Measurements from ENCODE around the gene PIGC.

The PIGC gene

GRCh38 chr1:172391976-172392375, 51.9 kb downstream of the PIGC start:
- no peak for DNase-seq (ENCODE audit: extremely low read depth, insufficient read length)
- no peaks in the 10 kb centered on the region for H3K27me3 ChIP-seq (replicated peaks; ENCODE audit: control insufficient read depth, insufficient read depth, low read length)
- H3K36me3 ChIP-seq (ENCODE audit: control insufficient read depth, insufficient read depth, low read length) = no peaks in the 10 kb centered on the region
- TF ChIP-seq CTCF (IDR thresholded peaks at IDR 0.05; ENCODE audit: insufficient read depth, low read length, poor library complexity, severe bottlenecking) = no peak
- H3K4me3 ChIP-seq (replicated peaks; ENCODE audit: low read depth, low read length) = no peak overlapping the region

Measured in GM06990 (cell line).